SK-N-MC (cell line): ENCODE measurements around the gene PDE4D.

Source experiments
- EZH2 ChIP-seq: fragments of 200-600 bp; sonication (generic); IDR thresholded peaks from one replicate; pipeline ENCODE4 v1.6.1; 2017; ENCODE audit warnings: antibody characterized with exemption
- FOXP2 ChIP-seq: optimal IDR thresholded peaks from 2 replicates; pipeline ENCODE3; 2011; ENCODE audit warnings: mild to moderate bottlenecking, moderate library complexity; ENCODE audit not compliant: insufficient read depth; ENCODE audit errors: extremely low read length, control extremely low read depth
- POLR2AphosphoS5 ChIP-seq: IDR thresholded peaks from 2 replicates; pipeline ENCODE4 v1.6.1; 2012; ENCODE audit warnings: mild to moderate bottlenecking, low read depth, low read length, borderline replicate concordance

DNA sequence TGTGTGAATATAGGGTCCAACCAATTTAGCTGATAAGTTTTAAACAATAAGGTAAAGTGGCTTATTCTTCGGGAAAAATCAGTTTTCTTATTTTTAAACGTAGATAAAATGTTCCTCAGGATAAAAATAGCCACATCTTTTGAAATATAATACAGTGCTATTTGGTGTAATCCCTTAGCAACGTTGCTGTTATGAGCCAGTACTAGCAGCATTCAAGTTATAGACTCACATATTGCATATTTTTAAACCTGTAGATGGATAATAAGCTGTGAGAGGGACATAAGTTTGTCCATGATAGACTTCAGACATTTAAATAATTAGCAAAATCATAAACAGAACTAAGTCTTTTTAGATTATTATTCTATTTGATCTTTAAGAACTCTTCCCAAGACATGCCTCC is 6.3 kb downstream of the PDE4D start:
- TF ChIP-seq POLR2AphosphoS5 (no peak), EZH2 (no peak), FOXP2 (no peak)
